ENCODE measurements around the gene SPTLC3. TPM values are rescaled to one million over a fixed set of nuclear protein-coding genes. Genes with fewer than 3 reads are reported as not detected.
A peak's percentile ranks its signal among the peaks of the same experiment; 100 is the strongest.

Gene SPTLC3
- total and polyA plus RNA-seq, 2 of the 13 experiments (the other 11 are each of a cell fraction or from before 2014, with no cell fraction given): 20.5 to 95.6 TPM

- TF ChIP-seq ZNF337 (CRISPR knock-in tag; IDR thresholded peaks at IDR 0.05; ENCODE audit: borderline replicate concordance, low read depth): no peak
- peak; percentile 81 for TF ChIP-seq RBFOX2 (IDR thresholded peaks at IDR 0.05; ENCODE audit: low read depth, low read length)
- peak; percentile 36; the same call in 1 of the 2 replicates for TF ChIP-seq NFE2L2 (IDR thresholded peaks at IDR 0.05; ENCODE audit: low read length)
- no peak for TF ChIP-seq PHF5A (CRISPR knock-in tag; IDR thresholded peaks at IDR 0.05; ENCODE audit: low read depth, unreplicated experiment)
- TF ChIP-seq ZNF773 (CRISPR knock-in tag; IDR thresholded peaks at IDR 0.05; ENCODE audit: borderline replicate concordance): no peak
- peak in 1 of 2 experiments; percentile 97; a peak in 2 of 4 replicates for TF ChIP-seq EP300 (IDR thresholded peaks at IDR 0.05; ENCODE audit: low read depth in 2 of 2, low read length in 2 of 2)
- peak; percentile 14; the same call in 1 of the 2 replicates for TF ChIP-seq EP300 (CRISPR knock-in tag; IDR thresholded peaks at IDR 0.05; ENCODE audit: borderline replicate concordance)
- TF ChIP-seq CENPT (CRISPR knock-in tag; IDR thresholded peaks at IDR 0.05; ENCODE audit: low read depth): no peak
- peak; percentile 66; the same call in 1 of the 2 replicates for TF ChIP-seq SOX13 (IDR thresholded peaks at IDR 0.05)
- TF ChIP-seq SOX13 (CRISPR knock-in tag; conservative IDR thresholded peaks at IDR 0.05 in 1 of 2, IDR thresholded peaks at IDR 0.05 in 1 of 2): peak in 1 of 2 experiments; percentile 89; a peak in 2 of 4 replicates
- no peak for TF ChIP-seq TCF7L2 (IDR thresholded peaks at IDR 0.05; ENCODE audit: low read depth, low read length)
- TF ChIP-seq NR2F1 (CRISPR knock-in tag; IDR thresholded peaks at IDR 0.05): peak; percentile 94 to 98
- TF ChIP-seq SP2 (CRISPR knock-in tag; IDR thresholded peaks at IDR 0.05): no peak
- no peak for TF ChIP-seq ZNF143 (CRISPR knock-in tag; IDR thresholded peaks at IDR 0.05)
- peak; percentile 39; the same call in 1 of the 2 replicates for TF ChIP-seq SMAD3 (CRISPR knock-in tag; IDR thresholded peaks at IDR 0.05)
- no peak for TF ChIP-seq ZNF10 (CRISPR knock-in tag; IDR thresholded peaks at IDR 0.05; ENCODE audit: borderline replicate concordance, low read depth)
- 0 out of 2 replicates have a peak, but pooled peaks have one; percentile 54 for TF ChIP-seq ELF4 (CRISPR knock-in tag; IDR thresholded peaks at IDR 0.05; ENCODE audit: borderline replicate concordance)
- no peak for TF ChIP-seq ZNF414 (CRISPR knock-in tag; IDR thresholded peaks at IDR 0.05)
- TF ChIP-seq MED1 (CRISPR knock-in tag; IDR thresholded peaks at IDR 0.05): peak; percentile 92
- TF ChIP-seq SIX1 (CRISPR knock-in tag; IDR thresholded peaks at IDR 0.05; ENCODE audit: borderline replicate concordance): peak; percentile 75
- TF ChIP-seq NCOA2 (CRISPR knock-in tag; IDR thresholded peaks at IDR 0.05): peak; percentile 93
- TF ChIP-seq TEF (CRISPR knock-in tag; IDR thresholded peaks at IDR 0.05): no peak
- peak; percentile 98 for TF ChIP-seq ISL2 (CRISPR knock-in tag; IDR thresholded peaks at IDR 0.05)
- no peak for TF ChIP-seq SATB2 (CRISPR knock-in tag; IDR thresholded peaks at IDR 0.05)
- TF ChIP-seq FOXP1 (IDR thresholded peaks at IDR 0.05): no peak
- peak; percentile 84 for TF ChIP-seq FOXP1 (CRISPR knock-in tag; IDR thresholded peaks at IDR 0.05)
- TF ChIP-seq ZBTB4 (CRISPR knock-in tag; IDR thresholded peaks at IDR 0.05; ENCODE audit: borderline replicate concordance): no peak
Measured at GRCh38 chr20:12977328-12978125, 31.2 kb upstream of the SPTLC3 start (continued).
